Colonic mucosa (tissue), 4 donors: ENCODE data around the gene TM7SF2. TPM values are rescaled to one million over a fixed set of nuclear protein-coding genes. Genes with fewer than 3 reads are reported as not detected.
A peak's percentile ranks its signal among the peaks of the same experiment; 100 is the strongest.

Source experiments
- DNase-seq: peaks from one replicate; pipeline ENCODE4 v3.0.0-alpha.2; 2020
- H3K27ac ChIP-seq: fragments of 200-600 bp; one replicate; pipeline ENCODE4 v1.8.0; 2021
- H3K27me3 ChIP-seq: fragments of 200-600 bp; one replicate; pipeline ENCODE4 v1.8.0; 2021
- H3K36me3 ChIP-seq: fragments of 200-600 bp; one replicate; pipeline ENCODE4 v1.8.0; 2021
- H3K4me1 ChIP-seq: fragments of 200-600 bp; one replicate; pipeline ENCODE4 v1.8.0; 2021; ENCODE audit warnings: mild to moderate bottlenecking
- H3K4me3 ChIP-seq: fragments of 200-600 bp; one replicate; pipeline ENCODE4 v1.8.0; 2021
- H3K9ac ChIP-seq, 2 donors: one replicate each; pipeline ENCODE4 v1.7.0; 2013; ENCODE audit warnings: control low read depth in 2 of 2, low read depth in 2 of 2, low read length in 2 of 2
- H3K9me3 ChIP-seq: fragments of 200-600 bp; one replicate; pipeline ENCODE4 v1.8.0; 2021
- CTCF ChIP-seq: fragments of 200-600 bp; IDR thresholded peaks from one replicate; pipeline ENCODE4 v1.8.0; 2022; ENCODE audit warnings: antibody characterized with exemption, mild to moderate bottlenecking
- intact Hi-C: fragments of 100-400 bp; cut with DNase I; formaldehyde crosslinking; loops from one replicate; pipeline ENCODE4 v1.14.1; 2022
- total RNA-seq, 2 donors: library from RNA; stranded (reverse); fragmentation: NEBNext Ultra II Directional in 1 of 2; extraction: Animal tissue kit (Norgen Biotek cat#: 25700) in 1 of 2; gene quantifications; one replicate each; pipeline ENCODE4 v1.2.1, GENCODE V29; 2021
- donor health status: healthy.
- donor health status: DM: no; HTN: no; CAD: no.
- donor health status: DM: no; HTN: no; CAD: no.

The TM7SF2 gene
- total RNA-seq, 2 donors from 2014 or later, result 26.6 to 40.0 TPM

GRCh38 chr11:65077451-65077850 is 34.2 kb upstream of the TM7SF2 start:
- H3K27ac ChIP-seq, result no peak overlapping the region
- intact Hi-C loops, result no loop called here
- no peak for TF ChIP-seq CTCF

GRCh38 chr11:65078151-65078550 is 33.5 kb upstream of the TM7SF2 start:
- DNase-seq, result peak; percentile 75
- intact Hi-C loops, result no loop called here
- Histone ChIP-seq H3K9ac (peak overlapping the region in 1 of 2 donors; percentile 22), H3K4me1 (peaks cover 3% of the 10 kb centered on the region), H3K27ac (no peak overlapping the region), H3K9me3 (no peaks in the 10 kb centered on the region), H3K36me3 (no peaks in the 10 kb centered on the region), H3K27me3 (no peaks in the 10 kb centered on the region), H3K4me3 (no peak overlapping the region)
- peak; percentile 68 for TF ChIP-seq CTCF

More at GRCh38 chr11:65077451-65077850, 34.2 kb upstream of the TM7SF2 start:
- H3K9me3 ChIP-seq, result no peaks in the 10 kb centered on the region
- H3K27me3 ChIP-seq, result no peaks in the 10 kb centered on the region
- no peak overlapping the region for H3K9ac ChIP-seq
- no peaks in the 10 kb centered on the region for H3K36me3 ChIP-seq
- H3K4me3 ChIP-seq, result no peak overlapping the region
- H3K4me1 ChIP-seq, result no peaks in the 10 kb centered on the region
- no peak for DNase-seq

- Histone ChIP-seq H3K9me3 (no peaks in the 10 kb centered on the region), H3K9ac (no peak overlapping the region), H3K4me3 (no peak overlapping the region), H3K27ac (no peak overlapping the region), H3K36me3 (no peaks in the 10 kb centered on the region), H3K27me3 (no peaks in the 10 kb centered on the region), H3K4me1 (peaks cover 7% of the 10 kb centered on the region)
- intact Hi-C loops, result no loop called here
- no peak for DNase-seq
- TF ChIP-seq CTCF, result no peak
These were observed 32.8 kb upstream of the TM7SF2 start for GRCh38 chr11:65078786-65079342.

- H3K36me3 ChIP-seq, result no peaks in the 10 kb centered on the region
- DNase-seq, result no peak
- H3K27ac ChIP-seq, result peak overlapping the region; percentile 77
- no peaks in the 10 kb centered on the region for H3K27me3 ChIP-seq
- intact Hi-C loops, result loop anchor here (10.0 kb wide), 1 partner anchor 238 kb away; the partner anchor contains the start of gene CDC42BPG
- H3K9ac ChIP-seq, result peak overlapping the region; percentile 57 to 90
- H3K9me3 ChIP-seq, result no peaks in the 10 kb centered on the region
- H3K4me3 ChIP-seq, result peak overlapping the region; percentile 89
- TF ChIP-seq CTCF, result no peak
- H3K4me1 ChIP-seq, result peaks cover 13% of the 10 kb centered on the region
These were observed 28.4 kb upstream of the TM7SF2 start for GRCh38 chr11:65083134-65083833.

GRCh38 chr11:65083834-65084597 is 27.7 kb upstream of the TM7SF2 start, which contains the start of the genes CDCA5 and ZFPL1:
CDCA5 (minus strand) TSS chr11:65084040; CDS start chr11:65083978, 62 bp downstream.
ZFPL1 (plus strand) TSS chr11:65084222; CDS start chr11:65084699, 477 bp downstream.
- peak within 1 kb of the TSS; percentile 78 to 90 for H3K9ac ChIP-seq
- peak within 1 kb of the TSS; percentile 89 for H3K4me3 ChIP-seq
- H3K4me1 ChIP-seq, result peaks cover 13% of the 10 kb centered on the region
- intact Hi-C loops, result loop anchor here (10.0 kb wide), 1 partner anchor 239 kb away; the partner anchor contains the start of gene CDC42BPG
- H3K27me3 ChIP-seq, result no peaks in the 10 kb centered on the region
- H3K36me3 ChIP-seq, result no peaks in the 10 kb centered on the region
- H3K27ac ChIP-seq, result peak within 1 kb of the TSS; percentile 77
- no peaks in the 10 kb centered on the region for H3K9me3 ChIP-seq
- peak; percentile 96 for DNase-seq
- no peak for TF ChIP-seq CTCF
